Ovary (tissue), 10 donors: ENCODE results near the gene C15orf61. TPM values are rescaled to one million over a fixed set of nuclear protein-coding genes. Genes with fewer than 3 reads are reported as not detected.

ENCODE experiments used
- DNase-seq, 5 donors: peaks; one replicate each; pipeline ENCODE4 v3.0.0-alpha.2; 2019 to 2020
- H3K27ac ChIP-seq, 2 donors: fragments of 200-600 bp; one replicate each; pipeline versions ENCODE4 v1.5.1 to v1.8.0; 2019 to 2022
- H3K27me3 ChIP-seq: fragments of 200-600 bp; one replicate; pipeline ENCODE4 v1.8.0; 2022
- H3K36me3 ChIP-seq: fragments of 200-600 bp; sonication (generic); one replicate; pipeline ENCODE4 v1.5.1; 2019
- H3K4me1 ChIP-seq: one replicate; pipeline ENCODE4 v1.8.1; 2013; ENCODE audit warnings: mild to moderate bottlenecking, moderate library complexity; ENCODE audit not compliant: insufficient read depth
- H3K4me3 ChIP-seq: fragments of 200-600 bp; sonication (generic); one replicate; pipeline ENCODE4 v1.5.1; 2017
- H3K9me3 ChIP-seq, 2 donors: fragments of 200-600 bp in 1 of 2; sonication (generic) in 1 of 2; one replicate each; pipeline versions ENCODE4 v1.5.1 to v1.8.1; 2013 to 2019; ENCODE audit warnings: mild to moderate bottlenecking in 1 of 2, moderate library complexity in 1 of 2
- EP300 ChIP-seq: sonication (generic); formaldehyde crosslinking; IDR thresholded peaks from one replicate; pipeline ENCODE4 v1.6.1; 2017; ENCODE audit warnings: antibody characterized with exemption
- POLR2A ChIP-seq: fragments of 450-650 bp; IDR thresholded peaks from one replicate; pipeline ENCODE4 v1.6.1; 2017; ENCODE audit warnings: antibody characterized with exemption, mild to moderate bottlenecking, moderate library complexity
- WGBS, 3 donors: extraction: QIAGEN DNeasy Blood & Tissue Kit in 1 of 3; methylation state at CpG; one replicate each; pipeline versions ENCODE4 v1.1.5 to v1.1.7; 2013 to 2017; 5-methylcytosine and 5-hydroxymethylcytosine counted together
- intact Hi-C, 4 donors: fragments of 100-400 bp; cut with DNase I; formaldehyde crosslinking; loops; one replicate each; pipeline versions ENCODE4 v1.11.0 to v1.15.1; 2022 to 2023
- long read RNA-seq, 3 donors: library from polyadenylated mRNA in 2 of 3; unstranded in 2 of 3; transcript quantifications; one replicate each; pipeline ENCODE4 v2.0.0 and lab custom pipeline, GENCODE V29; 2021 to 2026
- polyA plus RNA-seq, 2 donors: library from polyadenylated mRNA; stranded (reverse); fragments of 200-250 nt in 1 of 2; fragments of 350-450 nt in 1 of 2; fragmentation: Illumina TruSeq in 1 of 2; extraction: RNeasy Lipid Tissue Mini Kit (QIAGEN cat#74804) in 1 of 2; gene quantifications; one replicate each; pipeline ENCODE4 v1.2.3, GENCODE V29; 2013 to 2014
- total RNA-seq, 7 donors: library from RNA; depleted of rRNA in 2 of 7; stranded (reverse); fragments of >200 nt in 2 of 7; fragmentation: NEBNext Ultra II Directional in 3 of 7; extraction: Animal tissue kit (Norgen Biotek cat#: 25700) in 3 of 7; gene quantifications; one replicate each; pipeline versions ENCODE4 v1.1.0 to v1.2.4, GENCODE V29; 2016 to 2023
- TF ChIP-seq, protein P1 (sequence below), 3 donors: fragments of 450-650 bp in 2 of 3; fragments of 200-600 bp in 1 of 3; IDR thresholded peaks; one replicate each; pipeline versions ENCODE4 v1.5.1 to v1.8.0; 2016 to 2022; ENCODE audit warnings: antibody characterized with exemption in 3 of 3, mild to moderate bottlenecking in 1 of 3
- donor health status: DM: no; HTN: no; CAD: no; lungs with moderate emphysema.
- donor health status: DM: no; HTN: no; CAD: no.
- donor health status: Bipolar disorder and iron deficiency.
- donor health status: DM: yes; HTN: yes; CAD: no.
- donor health status: DM: no; HTN: no; CAD: no.
- donor health status: DM: yes; HTN: yes; CAD: no.

The C15orf61 gene
- total RNA-seq (1 to 10 TPM; 5.6 to 7.8 (median 7.2) TPM), polyA plus RNA-seq (1 to 10 TPM; 2.7 to 3.2 TPM)
- long read RNA-seq, donor 1, full-length matches to known transcripts = 6 of 8 reads
- long read RNA-seq, donor 1, partial matches to known transcripts = 0 of 8 reads
- long read RNA-seq, donor 1, other reads (novel, unspliced or antisense) = 2 of 8 reads
- long read RNA-seq, donor 2, full-length matches to known transcripts = 36 of 36 reads
- long read RNA-seq, donor 2, partial matches to known transcripts = 0 of 36 reads
- long read RNA-seq, donor 2, other reads (novel, unspliced or antisense) = 0 of 36 reads
- long read RNA-seq, donor 3, full-length matches to known transcripts = 20 of 24 reads
- long read RNA-seq, donor 3, partial matches to known transcripts = 0 of 24 reads
- long read RNA-seq, donor 3, other reads (novel, unspliced or antisense) = 4 of 24 reads

- H3K36me3 ChIP-seq = no peaks in the 10 kb centered on the region
- TF ChIP-seq, protein P1, sequence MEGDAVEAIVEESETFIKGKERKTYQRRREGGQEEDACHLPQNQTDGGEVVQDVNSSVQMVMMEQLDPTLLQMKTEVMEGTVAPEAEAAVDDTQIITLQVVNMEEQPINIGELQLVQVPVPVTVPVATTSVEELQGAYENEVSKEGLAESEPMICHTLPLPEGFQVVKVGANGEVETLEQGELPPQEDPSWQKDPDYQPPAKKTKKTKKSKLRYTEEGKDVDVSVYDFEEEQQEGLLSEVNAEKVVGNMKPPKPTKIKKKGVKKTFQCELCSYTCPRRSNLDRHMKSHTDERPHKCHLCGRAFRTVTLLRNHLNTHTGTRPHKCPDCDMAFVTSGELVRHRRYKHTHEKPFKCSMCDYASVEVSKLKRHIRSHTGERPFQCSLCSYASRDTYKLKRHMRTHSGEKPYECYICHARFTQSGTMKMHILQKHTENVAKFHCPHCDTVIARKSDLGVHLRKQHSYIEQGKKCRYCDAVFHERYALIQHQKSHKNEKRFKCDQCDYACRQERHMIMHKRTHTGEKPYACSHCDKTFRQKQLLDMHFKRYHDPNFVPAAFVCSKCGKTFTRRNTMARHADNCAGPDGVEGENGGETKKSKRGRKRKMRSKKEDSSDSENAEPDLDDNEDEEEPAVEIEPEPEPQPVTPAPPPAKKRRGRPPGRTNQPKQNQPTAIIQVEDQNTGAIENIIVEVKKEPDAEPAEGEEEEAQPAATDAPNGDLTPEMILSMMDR (IDR thresholded peaks at IDR 0.05) = peak in 1 of 3 donors; percentile 3
- TF ChIP-seq POLR2A (peak; percentile 71), EP300 (no peak)
- no peaks in the 10 kb centered on the region for H3K27me3 ChIP-seq
- 0% methylated on average over 73 to 94 of the region's 94 CpGs for WGBS, 3 donors
- peak within 1 kb of the TSS; percentile 89 for H3K4me3 ChIP-seq
- peak; percentile 84 to 91 (median 90) for DNase-seq
- intact Hi-C loops = loop anchor here in 1 of 4 donors (5.0 kb wide), 1 partner anchor 316 kb away; no protein-coding TSS in a partner anchor
- no peaks in the 10 kb centered on the region for H3K9me3 ChIP-seq
- peak within 1 kb of the TSS; percentile 88 to 92 for H3K27ac ChIP-seq
- no peaks in the 10 kb centered on the region for H3K4me1 ChIP-seq
These were observed at the start of gene C15orf61 for GRCh38 chr15:67521029-67521782. Gene C15orf61, plus strand, starts transcription at chr15:67521131. Its CDS starts 118 bp downstream, at chr15:67521249.

DNA sequence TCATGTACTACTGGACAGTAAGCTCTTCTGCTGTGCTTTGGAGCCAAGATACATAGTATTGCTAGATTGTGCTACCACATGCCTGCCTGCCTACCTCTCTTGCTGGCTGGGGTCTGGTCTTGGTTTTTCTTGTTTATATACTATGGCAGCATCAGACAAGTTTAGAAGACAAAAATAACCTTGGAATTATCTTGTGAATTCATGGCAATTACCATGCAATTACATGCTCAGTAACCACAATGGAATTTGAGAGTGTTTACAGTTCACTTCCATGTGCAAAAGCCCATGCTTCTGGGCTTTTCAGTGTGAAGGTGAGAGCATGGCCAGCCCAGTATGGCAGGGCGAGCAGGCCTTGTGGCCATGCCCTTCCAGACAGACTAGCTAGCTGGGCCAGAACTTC is 48.0 kb upstream of the C15orf61 start:
- intact Hi-C loops = loop anchor here in 1 of 4 donors (10.0 kb wide), 1 partner anchor 342 kb away; no protein-coding TSS in a partner anchor
- no peak for TF ChIP-seq POLR2A
- TF ChIP-seq, protein P1 (IDR thresholded peaks at IDR 0.05) = no peak
- Histone ChIP-seq H3K36me3 (no peaks in the 10 kb centered on the region), H3K27ac (no peak overlapping the region), H3K4me1 (no peaks in the 10 kb centered on the region), H3K9me3 (no peaks in the 10 kb centered on the region), H3K4me3 (no peak overlapping the region), H3K27me3 (no peaks in the 10 kb centered on the region)
- no peak for DNase-seq
- 80 to 97% (median 94%) methylated on average over 1 of the region's 1 CpG for WGBS, 3 donors

DNA sequence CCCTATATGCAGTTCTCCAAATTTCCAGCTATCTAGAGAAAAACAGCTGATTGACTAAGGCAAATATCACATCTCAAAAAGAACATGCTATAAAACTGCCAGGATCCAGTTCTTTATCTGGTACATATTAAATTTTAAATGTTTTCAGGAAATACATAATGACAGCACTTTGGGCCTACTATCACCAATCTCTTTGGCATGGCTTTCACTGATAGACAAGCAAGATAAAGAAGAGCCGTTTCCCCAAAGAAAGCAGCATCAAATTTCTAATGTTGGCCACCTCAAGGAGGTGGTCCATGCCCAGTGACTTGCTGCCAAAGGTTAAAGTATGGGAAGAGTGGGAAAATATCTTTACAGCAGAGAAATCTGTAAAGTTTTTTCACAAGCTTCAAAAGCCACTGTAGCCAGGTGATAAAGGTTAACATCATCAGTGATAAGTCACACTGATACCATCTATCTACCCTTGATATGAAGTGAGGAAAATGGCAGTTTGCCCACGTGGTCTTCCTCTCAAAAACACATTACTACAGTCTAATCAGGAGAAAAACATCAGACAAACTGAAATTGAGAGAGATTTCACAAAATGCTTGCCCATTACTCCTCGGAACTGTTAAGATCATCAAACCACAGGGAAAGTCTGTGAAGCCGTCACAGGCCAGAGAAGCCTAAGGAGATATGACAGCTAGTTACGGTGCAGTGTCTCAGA is 46.4 kb upstream of the C15orf61 start:
- no peaks in the 10 kb centered on the region for H3K27me3 ChIP-seq
- H3K4me1 ChIP-seq = no peaks in the 10 kb centered on the region
- no peak overlapping the region for H3K4me3 ChIP-seq
- 86 to 91% (median 90%) methylated on average over 5 of the region's 5 CpGs for WGBS, 3 donors
- no peak for TF ChIP-seq POLR2A
- TF ChIP-seq, protein P1 (IDR thresholded peaks at IDR 0.05) = no peak
- no peak for TF ChIP-seq EP300
- no peaks in the 10 kb centered on the region for H3K36me3 ChIP-seq
- no peak overlapping the region for H3K27ac ChIP-seq
- no peak for DNase-seq
- intact Hi-C loops = loop anchor here in 1 of 4 donors (10.0 kb wide), 1 partner anchor 340 kb away; no protein-coding TSS in a partner anchor
- no peaks in the 10 kb centered on the region for H3K9me3 ChIP-seq
